GM11168 (cell line): ENCODE data around the gene FLT1.

Source experiments
- in situ Hi-C: fragments of 300-500 bp; cut with MboI; formaldehyde crosslinking; loops from one replicate; pipeline ENCODE4 v1.12.0; 2022; ENCODE audit warnings: low sequenced_read_pairs; ENCODE audit not compliant: unreplicated experiment

FLT1 gene

GRCh38 chr13:28282451-28282850 is 212.5 kb downstream of the FLT1 start:
- in situ Hi-C loops: no loop called here

GRCh38 chr13:28273919-28274318 is 221.0 kb downstream of the FLT1 start:
- in situ Hi-C loops: no loop called here

- in situ Hi-C loops: no loop called here
Observed at GRCh38 chr13:28271056-28271840, 223.7 kb downstream of the FLT1 start.

GRCh38 chr13:28268800-28269223 is 226.1 kb downstream of the FLT1 start:
- in situ Hi-C loops: no loop called here

DNA sequence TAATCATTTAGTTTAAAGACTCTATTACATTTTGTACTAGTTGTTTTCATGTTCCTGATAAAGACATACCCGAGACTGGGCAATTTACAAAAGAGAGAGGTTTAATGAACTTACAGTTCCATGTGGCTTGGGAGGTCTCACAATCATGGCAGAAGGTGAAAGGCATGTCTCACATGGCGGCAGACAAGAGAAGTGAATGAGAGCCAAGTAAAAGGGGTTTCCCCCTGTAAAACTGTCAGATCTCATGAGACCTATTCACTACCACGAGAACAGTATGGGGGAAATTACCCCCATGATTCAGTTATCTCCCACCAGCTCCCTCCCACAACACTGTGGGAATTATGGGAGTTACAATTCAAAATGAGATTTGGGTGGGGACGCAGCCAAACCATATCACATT is 227.4 kb downstream of the FLT1 start:
- in situ Hi-C loops: no loop called here

- in situ Hi-C loops: no loop called here
Observed at GRCh38 chr13:28258417-28258816, 236.5 kb downstream of the FLT1 start.

DNA sequence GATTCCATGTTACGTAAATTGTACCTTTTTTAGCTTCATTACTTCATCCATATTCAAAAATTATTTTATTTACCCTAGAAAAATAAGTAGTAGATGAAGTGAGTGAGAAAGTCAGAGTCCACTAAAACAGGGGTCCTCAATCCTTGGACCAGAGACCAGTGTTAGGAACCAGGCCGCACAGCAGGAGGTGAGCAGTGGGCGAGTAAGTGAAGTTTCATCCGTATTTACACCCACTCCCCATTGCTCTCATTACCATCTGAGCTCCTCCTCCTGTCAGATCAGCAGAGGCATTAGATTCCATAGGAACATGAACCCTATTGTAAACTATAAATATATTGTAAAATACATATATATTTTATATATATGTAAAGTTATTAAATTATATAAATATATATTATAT is 237.6 kb downstream of the FLT1 start:
- in situ Hi-C loops: no loop called here

GRCh38 chr13:28252547-28252946 is 242.4 kb downstream of the FLT1 start:
- in situ Hi-C loops: no loop called here

GRCh38 chr13:28251466-28251865 is 243.5 kb downstream of the FLT1 start:
- in situ Hi-C loops: no loop called here

DNA sequence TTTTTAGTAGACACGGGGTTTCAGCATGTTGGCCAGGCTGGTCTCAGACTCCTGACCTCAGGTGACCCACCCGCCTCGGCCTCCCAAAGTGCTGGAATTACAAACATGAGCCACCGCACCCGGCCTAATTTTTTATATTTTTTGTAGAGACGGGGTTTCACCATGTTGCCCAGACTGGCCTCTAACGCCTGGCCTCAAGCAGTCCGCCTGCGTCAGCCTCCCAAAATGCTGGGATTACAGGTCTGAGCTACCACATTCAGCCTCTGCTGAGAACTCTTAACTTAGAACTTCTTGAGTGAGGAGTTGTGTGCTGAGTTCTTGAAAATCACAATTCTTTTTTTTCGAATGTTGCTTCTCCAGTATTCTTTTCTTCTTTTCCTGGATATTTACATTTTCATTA is 244.4 kb downstream of the FLT1 start:
- in situ Hi-C loops: no loop called here
